ENCODE data around the gene CNGA2. TPM values are rescaled to one million over a fixed set of nuclear protein-coding genes. Genes with fewer than 3 reads are reported as not detected.

CNGA2 gene
- not detected in 2 replicates for total RNA-seq (2012; rRNA removed)
- polyA plus RNA-seq (2012; rRNA removed) = not detected in 2 replicates
- polyA plus RNA-seq (2012; cell fraction: cytosol; rRNA removed) = not detected in 2 replicates
- not detected in 2 replicates for polyA plus RNA-seq (2012; cell fraction: nucleus; rRNA removed; ENCODE audit: low replicate concordance)
- Bru-seq, nascent RNA = not detected
- BruChase-seq, experiment 1, labeled RNA remaining after a 6-hour chase = not detected
- BruChase-seq, experiment 2, labeled RNA remaining after a 2-hour chase = not detected
- long read RNA-seq = 0 reads

DNA sequence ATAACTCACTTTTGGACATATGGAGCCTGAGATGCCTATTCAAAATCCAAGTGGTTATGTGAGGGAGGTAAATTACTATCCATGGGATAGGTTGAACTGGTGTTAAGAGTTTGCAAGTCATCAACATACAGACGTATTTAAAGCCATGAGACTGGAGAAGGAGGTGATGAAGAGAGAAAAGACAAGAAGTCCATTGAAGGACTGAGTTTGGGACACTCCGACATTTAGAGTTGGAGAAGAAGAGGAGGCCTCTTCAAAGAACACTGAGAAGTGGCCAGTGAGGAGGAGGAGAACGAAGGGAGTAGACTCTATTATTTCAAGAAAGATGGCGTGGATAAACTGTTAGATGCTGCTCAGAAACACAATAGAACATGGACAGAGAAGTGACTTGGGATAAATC lies at the start of gene CNGA2:
Gene CNGA2, plus strand, starts transcription at position 301 of the 400 bp plus-strand sequence. CDS start 3,738 bp downstream, outside the sequence.
- H4K91ac ChIP-seq (ENCODE audit: insufficient read depth, low read depth, low read length) = no peak within 1 kb of the TSS
- no peak within 1 kb of the TSS for H2BK120ac ChIP-seq (ENCODE audit: low read depth, low read length)
- peaks cover 2% of the 10 kb centered on the region; the same call in 1 of the 2 replicates for H3K9me3 ChIP-seq (ENCODE audit: control insufficient read depth, insufficient read depth, low read length)
- intact Hi-C loops (cut with micrococcal nuclease) (no loop called here), dilution Hi-C loops (cut with HindIII; ENCODE audit: low sequenced_read_pairs, unreplicated experiment) (no loop called here), in situ Hi-C loops (cut with MboI; ENCODE audit: low sequenced_read_pairs) (no loop called here)
- no peak within 1 kb of the TSS for H4K5ac ChIP-seq (ENCODE audit: low read depth, low read length)
- H3K4me1 ChIP-seq (ENCODE audit: control insufficient read depth, insufficient read depth, low read length) = no peaks in the 10 kb centered on the region
- H3K27me3 ChIP-seq (ENCODE audit: control insufficient read depth, insufficient read depth, low read length) = no peaks in the 10 kb centered on the region
- H3K23ac ChIP-seq (ENCODE audit: low read depth, low read length) = no peak within 1 kb of the TSS
- H3K14ac ChIP-seq (replicated peaks; ENCODE audit: low read depth, low read length) = no peak within 1 kb of the TSS
- H4K8ac ChIP-seq (ENCODE audit: low read depth in 2 of 2, low read length in 2 of 2) = no peak within 1 kb of the TSS
- ATAC-seq (ENCODE audit: low read depth) = no peak
- H3K9ac ChIP-seq (ENCODE audit: low read depth, low read length) = no peak within 1 kb of the TSS
- BruUV-seq (replicated peaks) = no TSS peak
- no peak within 1 kb of the TSS for H2BK5ac ChIP-seq (ENCODE audit: low read depth, low read length, poor library complexity, severe bottlenecking)
- H2BK15ac ChIP-seq (ENCODE audit: low read depth, low read length) = no peak within 1 kb of the TSS
- TF ChIP-seq RAD21 (IDR thresholded peaks at IDR 0.05; ENCODE audit: low read length) (no peak), SMC3 (IDR thresholded peaks at IDR 0.05; ENCODE audit: low read depth, low read length) (no peak), MXI1 (IDR thresholded peaks at IDR 0.05; ENCODE audit: borderline replicate concordance, low read depth, low read length) (no peak), CHD1 (IDR thresholded peaks at IDR 0.05; ENCODE audit: low read depth, low read length) (no peak), RCOR1 (IDR thresholded peaks at IDR 0.05; ENCODE audit: insufficient replicate concordance, low read length) (no peak), FOS (IDR thresholded peaks at IDR 0.05; ENCODE audit: low read depth, low read length) (no peak)
- no peaks in the 10 kb centered on the region for H3K9me1 ChIP-seq (ENCODE audit: insufficient read depth, low read length)
- H3K36me3 ChIP-seq (ENCODE audit: control insufficient read depth, insufficient read depth, low read length) = no peaks in the 10 kb centered on the region
- H3K27ac ChIP-seq (ENCODE audit: insufficient read depth, low read length) = no peak within 1 kb of the TSS
- H2AK9ac ChIP-seq (replicated peaks; ENCODE audit: low read depth, low read length, poor library complexity) = no peak within 1 kb of the TSS
- no peak for DNase-seq
- no peak within 1 kb of the TSS for H3K56ac ChIP-seq (ENCODE audit: extremely low read depth, insufficient read depth, low read length)
- no peak within 1 kb of the TSS for H3K4me3 ChIP-seq (ENCODE audit: insufficient read depth, low read depth, low read length)
- no peak within 1 kb of the TSS for H3K4ac ChIP-seq (ENCODE audit: low read depth, low read length)
- H2AK5ac ChIP-seq (ENCODE audit: low read depth, low read length) = no peak within 1 kb of the TSS
- CTCF ChIA-PET = no interaction called here
- 44% methylated on average over 1 of the region's 4 CpGs; no CpG with 5 or more reads in 1 of the 2 experiments for WGBS, 2 experiments (ENCODE audit: extremely low coverage in 2 of 2, insufficient read length in 1 of 2)
- H3K18ac ChIP-seq (ENCODE audit: low read depth, low read length) = no peak within 1 kb of the TSS
- H2AFZ ChIP-seq (replicated peaks; ENCODE audit: low read length, poor library complexity) = no peak within 1 kb of the TSS
- H3K79me1 ChIP-seq (ENCODE audit: low read depth in 1 of 2, low read length in 2 of 2) = no peaks in the 10 kb centered on the region
- no peak within 1 kb of the TSS for H3K4me2 ChIP-seq (ENCODE audit: low read depth, low read length)
- H2BK20ac ChIP-seq (ENCODE audit: low read depth, low read length) = no peak within 1 kb of the TSS
- POLR2A ChIA-PET (ENCODE audit: unreplicated experiment) = no interaction called here
- H4K20me1 ChIP-seq (ENCODE audit: insufficient read depth, low read length) = no peaks in the 10 kb centered on the region

Data from IMR-90 (cell line).